Left renal pelvis (tissue), 4 donors: ENCODE data around the gene RPP30. TPM values are rescaled to one million over a fixed set of nuclear protein-coding genes. Genes with fewer than 3 reads are reported as not detected.

ENCODE experiments used
- DNase-seq, 4 donors: peaks; one replicate each; pipeline ENCODE4 v3.0.0-alpha.2; 2013; ENCODE audit warnings: low read depth in 4 of 4, low spot score in 3 of 4
- polyA plus RNA-seq, 4 donors: library from polyadenylated mRNA; unstranded; fragments of 120-200 nt; gene quantifications; one replicate each; pipeline ENCODE4 v1.2.1, GENCODE V29; 2013; ENCODE audit not compliant: insufficient read length in 4 of 4

RPP30 gene
- polyA plus RNA-seq = 10 to 100 TPM; 55.9 to 66.1 (median 58.0) TPM

GRCh38 chr10:90871766-90872647 lies at the start of gene RPP30:
Gene RPP30 (plus strand): TSS chr10:90871974. CDS start chr10:90871987, 13 bp downstream.
- DNase-seq = peak; percentile 51 to 68 (median 64)

GRCh38 chr10:90822508-90822907 lies 49.3 kb upstream of the RPP30 start:
- DNase-seq = no peak

DNA sequence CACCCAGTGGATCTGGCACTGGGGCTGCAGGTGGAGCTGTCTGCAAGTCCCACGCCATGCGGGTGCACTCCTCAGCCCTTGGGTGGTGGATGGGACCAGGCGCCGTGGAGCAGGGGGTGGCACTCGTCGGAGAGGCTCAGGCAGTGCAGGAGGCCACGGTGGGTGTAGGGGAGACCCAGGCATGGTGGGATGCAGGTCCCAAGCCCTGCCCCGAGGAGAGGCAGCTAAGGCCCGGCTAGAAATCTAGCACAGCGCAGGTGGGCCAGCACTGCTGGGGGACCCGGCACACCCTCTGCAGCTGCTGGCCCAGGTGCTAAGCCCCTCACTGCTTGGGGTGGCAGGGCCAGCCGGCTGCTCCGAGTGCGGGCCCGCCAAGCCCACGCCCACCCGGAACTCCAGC lies 39.7 kb upstream of the RPP30 start:
- no peak for DNase-seq

GRCh38 chr10:90834326-90834725 lies 37.4 kb upstream of the RPP30 start:
- DNase-seq = no peak

DNA sequence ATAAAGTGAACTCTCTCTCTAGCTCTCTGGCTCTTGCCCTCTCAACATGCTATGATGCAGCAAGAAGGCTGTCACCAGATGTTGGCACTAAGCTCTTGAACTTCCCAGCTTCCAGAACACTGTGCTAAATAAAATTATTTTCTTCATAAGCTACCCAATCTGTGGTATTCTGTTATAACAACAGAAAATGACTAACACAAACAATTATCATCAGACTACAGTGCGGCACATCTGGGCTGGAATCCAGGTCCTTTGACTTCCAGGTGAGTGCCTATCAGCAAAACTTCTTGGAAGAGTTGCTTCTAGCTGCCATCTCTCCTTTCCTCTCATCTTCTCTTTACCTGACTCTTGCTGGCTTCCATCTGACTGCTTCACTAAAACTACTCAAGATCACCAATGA lies 34.3 kb upstream of the RPP30 start:
- DNase-seq = no peak

DNA sequence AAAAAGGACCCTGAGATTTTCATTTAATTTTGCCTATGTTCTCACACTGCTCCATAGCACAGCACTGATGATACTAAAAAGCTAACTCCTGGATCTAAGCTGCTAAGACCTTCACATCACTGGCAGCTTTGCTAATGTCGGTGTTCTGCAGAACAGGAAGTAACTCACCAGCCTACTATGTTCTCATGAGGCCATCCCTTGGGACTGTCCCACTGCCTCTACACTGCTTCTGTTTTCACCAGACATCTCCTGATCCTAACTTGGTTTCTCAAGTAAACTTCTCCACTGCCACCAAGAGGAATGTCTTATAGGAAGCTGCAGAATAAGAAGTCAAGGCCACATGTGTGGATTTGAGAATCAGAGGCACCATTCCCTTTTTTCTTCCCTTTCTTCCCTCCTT lies 29.0 kb upstream of the RPP30 start:
- no peak for DNase-seq

GRCh38 chr10:90845726-90846125 lies 26.0 kb upstream of the RPP30 start:
- no peak for DNase-seq

- no peak for DNase-seq
Observed at GRCh38 chr10:90846746-90847145, 25.0 kb upstream of the RPP30 start.

GRCh38 chr10:90847436-90847835 lies 24.3 kb upstream of the RPP30 start:
- DNase-seq = no peak

- DNase-seq = no peak
Observed at GRCh38 chr10:90849956-90850749, 21.6 kb upstream of the RPP30 start.

- no peak for DNase-seq
Observed at GRCh38 chr10:90855126-90855525, 16.6 kb upstream of the RPP30 start.

DNA sequence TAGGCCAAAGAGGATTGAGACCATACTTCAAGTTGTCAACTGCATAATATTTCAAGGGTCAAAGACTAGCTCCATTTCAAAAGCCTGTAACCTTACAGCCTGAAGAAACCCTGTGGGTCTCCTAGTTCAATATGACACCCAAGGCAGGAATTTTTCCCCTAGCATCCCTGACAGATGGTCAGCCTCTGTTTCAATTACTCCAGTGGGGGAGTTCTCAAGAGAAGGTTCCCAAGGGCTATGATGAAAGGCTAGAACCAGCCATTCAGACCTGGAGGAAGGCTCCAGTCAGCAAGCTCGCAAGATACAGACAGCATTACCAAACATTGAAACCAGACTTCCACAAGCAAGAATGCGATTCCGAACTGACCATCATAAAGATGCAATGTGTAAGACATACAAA lies 15.5 kb upstream of the RPP30 start:
- DNase-seq = no peak

DNA sequence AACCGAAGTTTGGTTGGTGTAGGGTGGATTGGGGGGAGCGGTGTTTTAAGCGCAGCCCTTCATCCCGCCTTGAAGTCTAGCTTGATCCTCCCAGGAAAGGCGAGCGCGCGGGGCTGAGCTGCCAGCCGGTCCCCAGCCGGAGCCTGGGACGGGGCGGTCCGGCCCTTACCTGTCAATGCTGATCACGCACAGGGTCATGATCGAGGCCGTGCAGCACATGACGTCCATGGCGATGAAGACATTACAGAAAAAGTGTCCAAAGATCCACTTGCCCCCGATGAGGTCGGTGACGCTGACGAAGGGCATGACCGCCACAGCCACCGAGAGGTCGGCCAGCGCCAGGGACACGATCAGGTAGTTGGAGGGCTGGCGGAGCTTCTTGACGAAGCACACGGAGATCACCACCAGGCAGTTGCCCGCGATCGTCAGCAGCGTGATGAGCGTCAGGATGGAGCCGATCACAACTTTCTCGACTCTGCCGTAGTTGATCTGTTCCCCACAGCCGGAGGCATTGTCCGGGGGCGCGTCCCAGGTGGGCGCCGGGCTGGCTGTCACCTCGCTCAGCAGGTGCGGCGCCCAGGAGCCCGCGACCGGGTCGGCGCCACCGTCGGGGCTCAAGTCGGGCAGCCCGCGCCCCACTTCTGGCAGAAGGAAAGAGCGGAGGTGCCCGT lies 14.7 kb upstream of the RPP30 start:
- no peak for DNase-seq

GRCh38 chr10:90857635-90858460 lies 13.9 kb upstream of the RPP30 start, which contains the start of gene HTR7:
Gene HTR7 (minus strand): TSS chr10:90858039. CDS start chr10:90857671, 368 bp downstream.
- peak in 2 of 4 donors; percentile 21 to 36 for DNase-seq

DNA sequence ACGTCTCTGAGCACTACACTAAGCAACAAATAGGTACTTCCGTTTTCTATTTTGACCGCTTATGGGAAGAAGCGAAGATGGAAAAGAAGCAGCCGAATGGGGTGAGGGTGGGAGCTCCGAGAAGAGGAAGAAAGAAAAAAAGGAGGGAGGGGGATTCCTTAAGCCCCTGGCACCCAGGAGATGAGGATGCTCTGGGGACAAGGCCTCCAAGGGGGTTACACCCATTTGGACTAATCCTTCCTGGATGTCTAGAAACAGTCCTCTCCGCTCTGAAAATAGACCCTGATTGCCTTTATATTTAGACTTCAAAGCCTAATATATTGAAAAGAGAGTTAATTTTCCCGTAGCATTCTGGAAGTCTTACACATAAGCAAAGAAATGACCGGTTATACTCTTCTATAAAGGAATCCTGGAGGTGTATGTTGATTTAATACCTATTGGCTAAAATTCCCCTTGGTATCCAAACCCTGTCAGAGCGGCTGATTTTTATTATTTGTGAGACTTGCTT lies 13.3 kb upstream of the RPP30 start:
- no peak for DNase-seq

- no peak for DNase-seq
Observed at GRCh38 chr10:90859321-90859751, 12.4 kb upstream of the RPP30 start.

DNA sequence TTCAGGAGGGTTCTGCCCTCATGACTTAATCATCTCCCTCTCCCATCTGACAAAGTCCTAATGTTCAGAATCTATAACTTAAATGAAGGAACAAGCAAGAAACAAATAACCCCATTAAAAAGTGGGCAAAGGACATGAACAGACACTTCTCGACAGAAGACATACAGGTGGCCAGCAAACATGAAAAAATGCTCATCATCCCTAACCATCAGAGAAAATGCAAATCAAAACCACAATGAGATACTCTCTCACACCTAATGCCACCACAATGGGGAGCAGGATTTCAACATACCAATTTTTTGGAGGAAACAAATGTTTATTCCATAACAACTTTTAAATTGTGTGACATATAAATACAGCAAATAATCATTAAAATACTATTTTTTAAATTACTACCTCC lies 11.0 kb upstream of the RPP30 start:
- DNase-seq = no peak

DNA sequence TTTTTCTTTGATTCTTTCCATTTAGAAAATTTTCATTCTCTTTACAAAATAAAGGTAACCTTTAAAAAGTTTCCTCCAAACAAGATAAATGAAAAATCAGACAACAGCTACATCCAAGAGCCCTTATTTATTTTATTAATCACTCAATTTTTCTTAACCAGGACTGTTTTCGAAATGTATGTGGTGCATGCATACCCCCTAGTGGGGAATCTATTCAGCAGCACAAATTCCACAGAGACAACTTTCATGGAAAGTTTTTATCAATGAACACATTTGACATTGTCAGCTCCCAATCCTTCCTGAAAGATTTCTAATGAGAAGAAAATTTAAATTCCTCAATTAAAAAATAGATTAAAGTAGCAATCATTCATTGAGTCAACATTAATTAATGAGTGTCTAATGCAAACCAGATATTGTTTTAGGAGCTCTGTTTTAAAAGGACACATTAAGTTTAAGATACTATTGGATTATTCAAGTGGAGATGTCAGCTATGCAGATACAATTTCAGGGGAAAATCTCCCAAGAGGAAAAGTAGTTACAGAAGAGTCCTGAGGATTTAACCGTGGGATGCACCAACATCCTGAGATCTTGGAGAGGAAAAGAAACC lies 8.8 kb upstream of the RPP30 start:
- DNase-seq = no peak

GRCh38 chr10:90865401-90865800 lies 6.4 kb upstream of the RPP30 start:
- no peak for DNase-seq
